ENCODE results near the gene VSIG8. TPM values are rescaled to one million over a fixed set of nuclear protein-coding genes. Genes with fewer than 3 reads are reported as not detected.

Gene VSIG8
- total and polyA plus RNA-seq, 3 experiments from 2014 or later, result not detected

GRCh38 chr1:159891275-159892157 lies 29.1 kb upstream of the VSIG8 start:
- CTCF ChIA-PET, result interaction anchor here (0.7 to 13.4 kb wide), 30 partner anchors 9 to 139 kb away, joined by 3 to 316 read pairs (median 5); partner anchors contain the start of genes DUSP23, FCRL6, IGSF9 and TAGLN2
- POLR2A ChIA-PET, result interaction anchor here (1.8 kb wide), 1 partner anchor 92 kb away, joined by 7 read pairs; no protein-coding TSS in a partner anchor
- Mint-ChIP-seq H3K27me3 (no peaks in the 10 kb centered on the region), H3K4me1 (peaks cover 24 to 26% (median 25%) of the 10 kb centered on the region in 3 donors), H3K4me3 (peak overlapping the region in 1 of 7 donors; percentile 67), H3K27ac (peak overlapping the region in 4 of 8 donors; percentile 37 to 74 (median 50)), H3K9me3 (no peaks in the 10 kb centered on the region), H3K36me3 (peaks cover 0 to 5% (median 0%) of the 10 kb centered on the region in 3 donors)
- H3K36me3 ChIP-seq (ENCODE audit: insufficient read depth, low read length), result no peaks in the 10 kb centered on the region
- H3K4me1 ChIP-seq (ENCODE audit: insufficient read depth, low read length), result peaks cover 17% of the 10 kb centered on the region
- no peak overlapping the region for H3K27ac ChIP-seq (ENCODE audit: low read depth, low read length)
- DNase-seq, result peak; percentile 66 to 88 (median 73)
- no peaks in the 10 kb centered on the region for H3K9me3 ChIP-seq (ENCODE audit: low read length)
- H3K27me3 ChIP-seq (ENCODE audit: insufficient read depth, low read length, poor library complexity, severe bottlenecking), result no peaks in the 10 kb centered on the region
- no peak overlapping the region for H3K4me3 ChIP-seq (ENCODE audit: low read length)

- H3K4me3 Mint-ChIP-seq, result no peak overlapping the region
- H3K4me1 ChIP-seq (ENCODE audit: insufficient read depth, low read length), result peaks cover 17% of the 10 kb centered on the region
- POLR2A ChIA-PET, result interaction anchor here (1.8 kb wide), 1 partner anchor 91 kb away, joined by 7 read pairs; no protein-coding TSS in a partner anchor
Observed at GRCh38 chr1:159890390-159890789, 27.9 kb upstream of the VSIG8 start.

GRCh38 chr1:159889821-159890252 lies 27.4 kb upstream of the VSIG8 start:
- ChIA-PET POLR2A (interaction anchor here (1.8 kb wide), 1 partner anchor 90 kb away, joined by 7 read pairs; no protein-coding TSS in a partner anchor), CTCF (interaction anchor here (0.8 to 13.4 kb wide), 14 partner anchors 9 to 292 kb away, joined by 3 to 316 read pairs (median 5); partner anchors contain the start of genes DUSP23 and FCRL6)
- Mint-ChIP-seq H3K9me3 (no peaks in the 10 kb centered on the region), H3K36me3 (peaks cover 0 to 5% (median 0%) of the 10 kb centered on the region in 3 donors), H3K4me3 (peak overlapping the region in 2 of 7 donors; percentile 1 to 12), H3K27ac (peak overlapping the region in 6 of 8 donors; percentile 0 to 66 (median 18)), H3K27me3 (peaks cover 0 to 1% of the 10 kb centered on the region in 2 donors), H3K4me1 (peaks cover 24 to 26% (median 25%) of the 10 kb centered on the region in 3 donors)
- Histone ChIP-seq H3K27me3 (ENCODE audit: insufficient read depth, low read length, poor library complexity, severe bottlenecking) (no peaks in the 10 kb centered on the region), H3K27ac (ENCODE audit: low read depth, low read length) (no peak overlapping the region), H3K36me3 (ENCODE audit: insufficient read depth, low read length) (no peaks in the 10 kb centered on the region), H3K4me1 (ENCODE audit: insufficient read depth, low read length) (peaks cover 17% of the 10 kb centered on the region), H3K4me3 (ENCODE audit: low read length) (no peak overlapping the region), H3K9me3 (ENCODE audit: low read length) (no peaks in the 10 kb centered on the region)
- DNase-seq, result no peak

More at GRCh38 chr1:159890390-159890789, 27.9 kb upstream of the VSIG8 start:
- Histone ChIP-seq H3K4me3 (ENCODE audit: low read length) (no peak overlapping the region), H3K27me3 (ENCODE audit: insufficient read depth, low read length, poor library complexity, severe bottlenecking) (no peaks in the 10 kb centered on the region), H3K36me3 (ENCODE audit: insufficient read depth, low read length) (no peaks in the 10 kb centered on the region), H3K27ac (ENCODE audit: low read depth, low read length) (no peak overlapping the region), H3K9me3 (ENCODE audit: low read length) (no peaks in the 10 kb centered on the region)
- CTCF ChIA-PET, result interaction anchor here (0.6 to 13.4 kb wide), 18 partner anchors 9 to 293 kb away, joined by 3 to 316 read pairs (median 6); partner anchors contain the start of genes DUSP23, FCRL6 and IGSF9
- Mint-ChIP-seq H3K4me1 (peaks cover 24 to 26% (median 25%) of the 10 kb centered on the region in 3 donors), H3K9me3 (no peaks in the 10 kb centered on the region), H3K27me3 (peaks cover 0 to 1% of the 10 kb centered on the region in 2 donors), H3K27ac (peak overlapping the region in 2 of 8 donors; percentile 33 to 66), H3K36me3 (peaks cover 0 to 5% (median 0%) of the 10 kb centered on the region in 3 donors)
- DNase-seq, result no peak

GRCh38 chr1:159889202-159889601 lies 26.7 kb upstream of the VSIG8 start:
- Mint-ChIP-seq H3K4me3 (peak overlapping the region in 1 of 7 donors; percentile 26), H3K27me3 (peaks cover 0 to 1% of the 10 kb centered on the region in 2 donors), H3K4me1 (peaks cover 24 to 26% (median 25%) of the 10 kb centered on the region in 3 donors), H3K9me3 (no peaks in the 10 kb centered on the region), H3K36me3 (peaks cover 0 to 5% (median 0%) of the 10 kb centered on the region in 3 donors), H3K27ac (peak overlapping the region in 1 of 8 donors; percentile 11)
- CTCF ChIA-PET, result interaction anchor here (0.7 to 13.4 kb wide), 11 partner anchors 11 to 118 kb away, joined by 3 to 316 read pairs (median 4); partner anchors contain the start of genes DUSP23 and FCRL6
- H3K36me3 ChIP-seq (ENCODE audit: insufficient read depth, low read length), result no peaks in the 10 kb centered on the region
- POLR2A ChIA-PET, result interaction anchor here (0.5 kb wide), 1 partner anchor 754 kb away, joined by 3 read pairs; no protein-coding TSS in a partner anchor
- no peak overlapping the region for H3K27ac ChIP-seq (ENCODE audit: low read depth, low read length)
- H3K4me1 ChIP-seq (ENCODE audit: insufficient read depth, low read length), result peaks cover 17% of the 10 kb centered on the region
- no peak overlapping the region for H3K4me3 ChIP-seq (ENCODE audit: low read length)
- DNase-seq, result no peak
- no peaks in the 10 kb centered on the region for H3K9me3 ChIP-seq (ENCODE audit: low read length)
- no peaks in the 10 kb centered on the region for H3K27me3 ChIP-seq (ENCODE audit: insufficient read depth, low read length, poor library complexity, severe bottlenecking)

GRCh38 chr1:159884296-159884695 lies 21.8 kb upstream of the VSIG8 start:
- Histone ChIP-seq H3K27ac (ENCODE audit: low read depth, low read length) (no peak overlapping the region), H3K27me3 (ENCODE audit: insufficient read depth, low read length, poor library complexity, severe bottlenecking) (no peaks in the 10 kb centered on the region), H3K4me3 (ENCODE audit: low read length) (no peak overlapping the region), H3K36me3 (ENCODE audit: insufficient read depth, low read length) (no peaks in the 10 kb centered on the region), H3K4me1 (ENCODE audit: insufficient read depth, low read length) (peaks cover 10% of the 10 kb centered on the region), H3K9me3 (ENCODE audit: low read length) (no peaks in the 10 kb centered on the region)
- H3K36me3 Mint-ChIP-seq, result no peaks in the 10 kb centered on the region
- CTCF ChIA-PET, result interaction anchor here (1.3 to 13.4 kb wide), 2 partner anchors 86 to 103 kb away, joined by 3 to 316 read pairs; partner anchors contain the start of gene FCRL6
- H3K4me1 Mint-ChIP-seq, result peaks cover 6 to 7% (median 6%) of the 10 kb centered on the region in 3 donors
- H3K27ac Mint-ChIP-seq, result peak overlapping the region in 1 of 8 donors; percentile 25
- POLR2A ChIA-PET, result no interaction called here
- no peaks in the 10 kb centered on the region for H3K9me3 Mint-ChIP-seq
- no peak overlapping the region for H3K4me3 Mint-ChIP-seq
- no peak for DNase-seq
- H3K27me3 Mint-ChIP-seq, result peaks cover 0 to 1% of the 10 kb centered on the region in 2 donors

- Mint-ChIP-seq H3K36me3 (peaks cover 0 to 2% (median 0%) of the 10 kb centered on the region in 3 donors), H3K27ac (no peak overlapping the region)
- POLR2A ChIA-PET, result no interaction called here
Observed at GRCh38 chr1:159883134-159883533, 20.7 kb upstream of the VSIG8 start.

GRCh38 chr1:159882527-159882862 lies 20.0 kb upstream of the VSIG8 start:
- Histone ChIP-seq H3K4me3 (ENCODE audit: low read length) (no peak overlapping the region), H3K4me1 (ENCODE audit: insufficient read depth, low read length) (peaks cover 6% of the 10 kb centered on the region), H3K36me3 (ENCODE audit: insufficient read depth, low read length) (no peaks in the 10 kb centered on the region), H3K9me3 (ENCODE audit: low read length) (no peaks in the 10 kb centered on the region), H3K27ac (ENCODE audit: low read depth, low read length) (no peak overlapping the region), H3K27me3 (ENCODE audit: insufficient read depth, low read length, poor library complexity, severe bottlenecking) (no peaks in the 10 kb centered on the region)
- ChIA-PET POLR2A (no interaction called here), CTCF (no interaction called here)
- H3K27me3 Mint-ChIP-seq, result peaks cover 0 to 1% of the 10 kb centered on the region in 2 donors
- H3K27ac Mint-ChIP-seq, result no peak overlapping the region
- DNase-seq, result no peak
- peaks cover 0 to 2% (median 0%) of the 10 kb centered on the region in 3 donors for H3K36me3 Mint-ChIP-seq
- H3K4me1 Mint-ChIP-seq, result peaks cover 0 to 2% (median 0%) of the 10 kb centered on the region in 3 donors
- H3K4me3 Mint-ChIP-seq, result no peak overlapping the region
- H3K9me3 Mint-ChIP-seq, result no peaks in the 10 kb centered on the region

More at GRCh38 chr1:159883134-159883533, 20.7 kb upstream of the VSIG8 start:
- H3K4me1 Mint-ChIP-seq, result peaks cover 0 to 2% (median 0%) of the 10 kb centered on the region in 3 donors
- H3K4me3 ChIP-seq (ENCODE audit: low read length), result no peak overlapping the region
- H3K27me3 ChIP-seq (ENCODE audit: insufficient read depth, low read length, poor library complexity, severe bottlenecking), result no peaks in the 10 kb centered on the region
- no peak overlapping the region for H3K27ac ChIP-seq (ENCODE audit: low read depth, low read length)
- no peak overlapping the region for H3K4me3 Mint-ChIP-seq
- H3K27me3 Mint-ChIP-seq, result peaks cover 0 to 1% of the 10 kb centered on the region in 2 donors
- no peaks in the 10 kb centered on the region for H3K9me3 ChIP-seq (ENCODE audit: low read length)
- CTCF ChIA-PET, result no interaction called here
- no peaks in the 10 kb centered on the region for H3K9me3 Mint-ChIP-seq
- no peak for DNase-seq
- peaks cover 6% of the 10 kb centered on the region for H3K4me1 ChIP-seq (ENCODE audit: insufficient read depth, low read length)
- no peaks in the 10 kb centered on the region for H3K36me3 ChIP-seq (ENCODE audit: insufficient read depth, low read length)

Data from CD8-positive, alpha-beta memory T cell (primary cell).